ENCODE measurements around the gene CPEB3. TPM values are rescaled to one million over a fixed set of nuclear protein-coding genes. Genes with fewer than 3 reads are reported as not detected.

The CPEB3 gene
- total RNA-seq, 1 experiment from 2014 or later: 2.8 TPM

DNA sequence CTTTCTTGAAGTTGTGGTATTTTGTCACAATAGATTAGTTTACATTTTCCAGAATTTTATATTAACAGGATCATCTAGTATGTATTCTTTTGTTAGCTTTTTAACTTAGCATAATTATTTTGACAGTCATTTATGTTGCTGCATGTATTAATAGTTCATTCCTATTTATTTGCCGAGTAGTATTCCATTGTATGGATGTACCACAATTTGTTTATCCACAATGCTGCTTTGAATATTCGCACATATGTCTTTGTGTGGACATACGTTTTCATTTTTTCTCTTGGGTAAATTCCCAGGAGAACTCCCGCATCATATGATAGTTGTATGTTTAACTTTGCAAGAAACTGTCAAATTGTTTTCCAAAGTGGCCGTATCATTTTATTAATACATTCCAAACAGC lies 115.7 kb downstream of the CPEB3 start:
- intact Hi-C loops (cut with micrococcal nuclease): no loop called here
- H3K27me3 Mint-ChIP-seq (ENCODE audit: insufficient read depth, unreplicated experiment): no peaks in the 10 kb centered on the region
- POLR2A ChIA-PET: no interaction called here
- H3K9me3 Mint-ChIP-seq (ENCODE audit: unreplicated experiment): no peaks in the 10 kb centered on the region
- TF ChIP-seq, protein P1, sequence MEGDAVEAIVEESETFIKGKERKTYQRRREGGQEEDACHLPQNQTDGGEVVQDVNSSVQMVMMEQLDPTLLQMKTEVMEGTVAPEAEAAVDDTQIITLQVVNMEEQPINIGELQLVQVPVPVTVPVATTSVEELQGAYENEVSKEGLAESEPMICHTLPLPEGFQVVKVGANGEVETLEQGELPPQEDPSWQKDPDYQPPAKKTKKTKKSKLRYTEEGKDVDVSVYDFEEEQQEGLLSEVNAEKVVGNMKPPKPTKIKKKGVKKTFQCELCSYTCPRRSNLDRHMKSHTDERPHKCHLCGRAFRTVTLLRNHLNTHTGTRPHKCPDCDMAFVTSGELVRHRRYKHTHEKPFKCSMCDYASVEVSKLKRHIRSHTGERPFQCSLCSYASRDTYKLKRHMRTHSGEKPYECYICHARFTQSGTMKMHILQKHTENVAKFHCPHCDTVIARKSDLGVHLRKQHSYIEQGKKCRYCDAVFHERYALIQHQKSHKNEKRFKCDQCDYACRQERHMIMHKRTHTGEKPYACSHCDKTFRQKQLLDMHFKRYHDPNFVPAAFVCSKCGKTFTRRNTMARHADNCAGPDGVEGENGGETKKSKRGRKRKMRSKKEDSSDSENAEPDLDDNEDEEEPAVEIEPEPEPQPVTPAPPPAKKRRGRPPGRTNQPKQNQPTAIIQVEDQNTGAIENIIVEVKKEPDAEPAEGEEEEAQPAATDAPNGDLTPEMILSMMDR (IDR thresholded peaks at IDR 0.05; ENCODE audit: unreplicated experiment): no peak
- DNase-seq (ENCODE audit: unreplicated experiment): no peak
- H3K4me3 Mint-ChIP-seq (ENCODE audit: unreplicated experiment): no peak overlapping the region
- peaks cover 6% of the 10 kb centered on the region for H3K4me1 Mint-ChIP-seq (ENCODE audit: insufficient read depth, unreplicated experiment)
- H3K36me3 Mint-ChIP-seq (ENCODE audit: insufficient read depth, unreplicated experiment): no peaks in the 10 kb centered on the region
- BruUV-seq (replicated peaks): no TSS peak
- CTCF ChIA-PET: interaction anchor here (1.7 kb wide), 1 partner anchor 116 kb away, joined by 5 read pairs; the partner anchor contains the start of gene MARCHF5
- H3K27ac Mint-ChIP-seq (ENCODE audit: low read depth, unreplicated experiment): no peak overlapping the region

DNA sequence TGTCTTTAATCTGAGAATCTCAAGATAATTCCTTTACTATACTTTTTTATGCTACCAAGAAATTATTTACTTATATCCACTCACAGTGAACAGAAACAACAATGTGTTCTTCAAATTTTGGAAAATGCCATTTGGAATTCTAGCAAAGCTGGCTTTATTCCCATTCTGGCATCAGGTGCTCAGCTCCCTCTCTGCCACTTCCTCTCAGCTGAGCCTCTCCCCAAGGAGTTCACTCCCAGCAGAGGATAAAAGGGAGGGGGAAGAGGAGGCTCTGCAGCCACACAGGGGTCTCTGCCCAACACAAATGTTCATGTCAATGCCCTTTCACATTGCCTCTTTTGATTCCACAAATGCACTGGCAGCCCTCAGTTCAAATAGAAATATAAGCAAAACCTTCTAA lies 116.9 kb downstream of the CPEB3 start:
- H3K4me1 Mint-ChIP-seq (ENCODE audit: insufficient read depth, unreplicated experiment): peaks cover 6% of the 10 kb centered on the region
- BruUV-seq (replicated peaks): no TSS peak
- TF ChIP-seq, protein P1 (IDR thresholded peaks at IDR 0.05; ENCODE audit: unreplicated experiment): no peak
- CTCF ChIA-PET: interaction anchor here (1.7 kb wide), 1 partner anchor 118 kb away, joined by 5 read pairs; the partner anchor contains the start of gene MARCHF5
- POLR2A ChIA-PET: interaction anchor here (0.5 kb wide), 1 partner anchor 118 kb away, joined by 4 read pairs; no protein-coding TSS in a partner anchor
- H3K27ac Mint-ChIP-seq (ENCODE audit: low read depth, unreplicated experiment): no peak overlapping the region
- no peaks in the 10 kb centered on the region for H3K9me3 Mint-ChIP-seq (ENCODE audit: unreplicated experiment)
- H3K27me3 Mint-ChIP-seq (ENCODE audit: insufficient read depth, unreplicated experiment): no peaks in the 10 kb centered on the region
- no peaks in the 10 kb centered on the region for H3K36me3 Mint-ChIP-seq (ENCODE audit: insufficient read depth, unreplicated experiment)
- no peak for DNase-seq (ENCODE audit: unreplicated experiment)
- intact Hi-C loops (cut with micrococcal nuclease): no loop called here
- H3K4me3 Mint-ChIP-seq (ENCODE audit: unreplicated experiment): no peak overlapping the region

DNA sequence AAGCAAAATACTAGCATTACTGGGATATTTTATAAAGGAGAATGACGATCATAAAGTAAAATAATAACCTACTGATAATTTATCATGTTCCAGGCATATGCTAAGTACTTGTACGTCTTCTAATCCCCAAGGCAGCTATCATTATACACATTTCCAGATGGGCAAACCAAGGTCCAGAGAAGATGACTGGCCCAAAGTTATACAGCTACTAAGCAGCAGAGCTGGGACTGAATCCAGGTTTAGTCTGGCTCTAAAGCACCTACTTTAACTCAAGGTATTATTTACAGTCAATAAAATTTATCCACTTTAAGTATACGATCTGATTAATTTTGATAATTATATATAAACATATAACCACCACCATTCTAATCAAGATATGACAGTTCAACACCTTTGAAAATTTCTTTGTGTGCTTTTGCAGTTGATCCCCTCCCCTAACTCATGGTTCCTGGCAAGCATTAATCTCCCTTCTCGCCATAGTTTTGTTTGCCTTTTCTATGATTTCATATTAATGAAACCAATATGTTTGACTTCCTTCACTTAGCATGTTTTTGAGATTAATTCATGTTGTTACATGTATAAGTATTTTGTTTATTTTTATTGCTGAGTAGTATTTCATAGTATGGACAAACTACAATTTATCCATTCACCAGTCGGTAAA lies 126.7 kb downstream of the CPEB3 start:
- intact Hi-C loops (cut with micrococcal nuclease): no loop called here
- TF ChIP-seq, protein P1 (IDR thresholded peaks at IDR 0.05; ENCODE audit: unreplicated experiment): no peak
- H3K36me3 Mint-ChIP-seq (ENCODE audit: insufficient read depth, unreplicated experiment): peaks cover 5% of the 10 kb centered on the region
- DNase-seq (ENCODE audit: unreplicated experiment): no peak
- POLR2A ChIA-PET: interaction anchor here (0.6 kb wide), 1 partner anchor 46 kb away, joined by 3 read pairs; no protein-coding TSS in a partner anchor
- H3K9me3 Mint-ChIP-seq (ENCODE audit: unreplicated experiment): peaks cover 6% of the 10 kb centered on the region
- no peak overlapping the region for H3K4me3 Mint-ChIP-seq (ENCODE audit: unreplicated experiment)
- H3K4me1 Mint-ChIP-seq (ENCODE audit: insufficient read depth, unreplicated experiment): no peaks in the 10 kb centered on the region
- no TSS peak for BruUV-seq (replicated peaks)
- no peaks in the 10 kb centered on the region for H3K27me3 Mint-ChIP-seq (ENCODE audit: insufficient read depth, unreplicated experiment)
- H3K27ac Mint-ChIP-seq (ENCODE audit: low read depth, unreplicated experiment): no peak overlapping the region
- CTCF ChIA-PET: interaction anchor here (0.7 kb wide), 1 partner anchor 1109 kb away, joined by 3 read pairs; no protein-coding TSS in a partner anchor

DNA sequence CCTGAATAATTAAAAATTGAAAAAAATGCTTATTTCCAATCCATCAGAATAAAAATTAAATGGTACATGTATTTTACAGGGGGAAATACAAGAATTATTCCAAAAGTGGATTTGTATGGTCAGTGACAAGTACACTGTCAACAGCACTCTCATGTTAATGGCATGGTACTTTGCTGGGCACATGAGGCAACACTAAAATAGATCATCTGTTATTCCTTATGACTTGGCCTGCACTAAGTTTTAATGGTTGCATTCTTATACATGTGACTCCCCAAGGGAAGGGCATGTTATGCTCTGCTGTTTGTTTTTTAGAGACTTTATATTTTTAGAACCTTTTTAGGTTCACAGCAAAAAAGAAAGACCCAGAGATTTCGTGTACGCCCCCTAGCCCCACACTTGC lies 128.3 kb downstream of the CPEB3 start:
- no TSS peak for BruUV-seq (replicated peaks)
- intact Hi-C loops (cut with micrococcal nuclease): no loop called here
- Mint-ChIP-seq H3K36me3 (ENCODE audit: insufficient read depth, unreplicated experiment) (peaks cover 5% of the 10 kb centered on the region), H3K4me1 (ENCODE audit: insufficient read depth, unreplicated experiment) (no peaks in the 10 kb centered on the region), H3K27me3 (ENCODE audit: insufficient read depth, unreplicated experiment) (no peaks in the 10 kb centered on the region), H3K27ac (ENCODE audit: low read depth, unreplicated experiment) (no peak overlapping the region), H3K4me3 (ENCODE audit: unreplicated experiment) (no peak overlapping the region), H3K9me3 (ENCODE audit: unreplicated experiment) (peaks cover 6% of the 10 kb centered on the region)
- ChIA-PET POLR2A (interaction anchor here (1.0 kb wide), 1 partner anchor 10 kb away, joined by 4 read pairs; no protein-coding TSS in a partner anchor), CTCF (interaction anchor here (1.2 kb wide), 1 partner anchor 16 kb away, joined by 3 read pairs; no protein-coding TSS in a partner anchor)
- no peak for DNase-seq (ENCODE audit: unreplicated experiment)
- TF ChIP-seq, protein P1 (IDR thresholded peaks at IDR 0.05; ENCODE audit: unreplicated experiment): no peak
